PFSK-1 (cell line): ENCODE measurements around the gene GJC3.

ENCODE experiments used
- FOXP2 ChIP-seq: optimal IDR thresholded peaks from 2 replicates; pipeline ENCODE3; 2011; ENCODE audit warnings: borderline replicate concordance, control low read depth, inconsistent platforms; ENCODE audit not compliant: insufficient read depth; ENCODE audit errors: extremely low read length, extremely low read depth
- POLR2AphosphoS5 ChIP-seq: IDR thresholded peaks from 2 replicates; pipeline ENCODE4 v1.6.1; 2012; ENCODE audit warnings: low read depth, mild to moderate bottlenecking, control low read depth, low read length, moderate library complexity
- REST ChIP-seq, 2 experiments: IDR thresholded peaks; 2 replicates each; pipeline versions ENCODE4 v1.6.1 to v1.8.0; 2011 to 2012; ENCODE audit warnings: low read depth in 2 of 2, low read length in 2 of 2, control low read depth in 1 of 2, inconsistent platforms in 1 of 2, mild to moderate bottlenecking in 1 of 2, moderate library complexity in 1 of 2; ENCODE audit not compliant: insufficient read depth in 1 of 2
- SIN3A ChIP-seq: IDR thresholded peaks from 2 replicates; pipeline ENCODE4 v1.6.1; 2012; ENCODE audit warnings: mild to moderate bottlenecking, low read length, moderate library complexity, borderline replicate concordance; ENCODE audit not compliant: insufficient read depth
- TAF1 ChIP-seq: IDR thresholded peaks from 2 replicates; pipeline ENCODE4 v1.6.1; 2012; ENCODE audit warnings: low read length, control low read depth, borderline replicate concordance; ENCODE audit not compliant: insufficient read depth

Gene GJC3

GRCh38 chr7:99910976-99911375, 18.4 kb downstream of the GJC3 start:
- no peak for TF ChIP-seq TAF1
- no peak for TF ChIP-seq SIN3A
- no peak for TF ChIP-seq FOXP2
- TF ChIP-seq POLR2AphosphoS5 = no peak
- TF ChIP-seq REST (IDR thresholded peaks at IDR 0.05; ENCODE audit: insufficient read depth in 1 of 2, low read depth in 2 of 2, low read length in 2 of 2) = no peak

- no peak for TF ChIP-seq FOXP2
- TF ChIP-seq TAF1 = no peak
- no peak for TF ChIP-seq SIN3A
- TF ChIP-seq POLR2AphosphoS5 = no peak
- TF ChIP-seq REST (IDR thresholded peaks at IDR 0.05; ENCODE audit: insufficient read depth in 1 of 2, low read depth in 2 of 2, low read length in 2 of 2) = no peak
Observed at GRCh38 chr7:99901581-99901980, 27.8 kb downstream of the GJC3 start.

GRCh38 chr7:99899830-99900519, 29.4 kb downstream of the GJC3 start:
- no peak for TF ChIP-seq REST (IDR thresholded peaks at IDR 0.05; ENCODE audit: insufficient read depth in 1 of 2, low read depth in 2 of 2, low read length in 2 of 2)
- TF ChIP-seq TAF1 = no peak

- no peak for TF ChIP-seq REST (IDR thresholded peaks at IDR 0.05; ENCODE audit: insufficient read depth in 1 of 2, low read depth in 2 of 2, low read length in 2 of 2)
- no peak for TF ChIP-seq SIN3A
- no peak for TF ChIP-seq POLR2AphosphoS5
- TF ChIP-seq TAF1 = no peak
- TF ChIP-seq FOXP2 = no peak
Observed at GRCh38 chr7:99898836-99899235, 30.6 kb downstream of the GJC3 start.

GRCh38 chr7:99898023-99898357, 31.4 kb downstream of the GJC3 start:
- TF ChIP-seq POLR2AphosphoS5 (no peak), REST (IDR thresholded peaks at IDR 0.05; ENCODE audit: insufficient read depth in 1 of 2, low read depth in 2 of 2, low read length in 2 of 2) (no peak), FOXP2 (no peak)
